ENCODE data around the gene CLHC1.

DNA sequence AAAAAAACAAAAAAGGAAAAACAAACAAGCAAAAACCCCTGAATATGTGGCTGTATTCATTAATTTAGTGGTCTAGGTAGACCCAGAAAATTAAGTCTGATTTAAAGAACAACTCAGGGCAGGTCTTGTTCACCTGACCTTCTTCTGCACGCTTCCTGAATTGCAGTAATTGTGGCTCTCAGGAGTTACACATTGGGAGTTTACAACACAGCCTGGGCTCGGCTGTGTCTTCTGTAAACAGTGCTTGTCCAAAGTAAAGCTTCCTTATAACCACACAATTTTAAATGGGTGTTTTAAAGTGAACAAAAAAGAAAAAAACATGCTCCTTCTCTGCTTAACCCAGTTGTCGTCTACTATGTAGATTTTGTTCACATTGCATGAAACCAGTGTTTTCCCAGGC lies 45.2 kb upstream of the CLHC1 start:
- TF ChIP-seq SIN3A (conservative IDR thresholded peaks at IDR 0.05 in 1 of 2, IDR thresholded peaks at IDR 0.05 in 1 of 2; ENCODE audit: low read depth in 1 of 2, low read length in 2 of 2) (no peak), POLR2AphosphoS5 (IDR thresholded peaks at IDR 0.05; ENCODE audit: low read depth, low read length) (no peak), POLR2A (IDR thresholded peaks at IDR 0.05; ENCODE audit: control extremely low read depth in 1 of 2, low read depth in 2 of 2, low read length in 2 of 2) (no peak), EP300 (IDR thresholded peaks at IDR 0.05; ENCODE audit: borderline replicate concordance in 1 of 2, low read depth in 2 of 2, low read length in 2 of 2) (no peak), KDM5A (IDR thresholded peaks at IDR 0.05; ENCODE audit: low read length) (no peak), SAP30 (IDR thresholded peaks at IDR 0.05; ENCODE audit: insufficient read depth, insufficient replicate concordance, low read length) (no peak), EZH2 (IDR thresholded peaks at IDR 0.05; ENCODE audit: low read depth, low read length, severe bottlenecking) (no peak), CEBPB (IDR thresholded peaks at IDR 0.05; ENCODE audit: low read depth, low read length) (no peak), JUND (IDR thresholded peaks at IDR 0.05; ENCODE audit: low read length) (no peak)
- TF ChIP-seq, protein P1, sequence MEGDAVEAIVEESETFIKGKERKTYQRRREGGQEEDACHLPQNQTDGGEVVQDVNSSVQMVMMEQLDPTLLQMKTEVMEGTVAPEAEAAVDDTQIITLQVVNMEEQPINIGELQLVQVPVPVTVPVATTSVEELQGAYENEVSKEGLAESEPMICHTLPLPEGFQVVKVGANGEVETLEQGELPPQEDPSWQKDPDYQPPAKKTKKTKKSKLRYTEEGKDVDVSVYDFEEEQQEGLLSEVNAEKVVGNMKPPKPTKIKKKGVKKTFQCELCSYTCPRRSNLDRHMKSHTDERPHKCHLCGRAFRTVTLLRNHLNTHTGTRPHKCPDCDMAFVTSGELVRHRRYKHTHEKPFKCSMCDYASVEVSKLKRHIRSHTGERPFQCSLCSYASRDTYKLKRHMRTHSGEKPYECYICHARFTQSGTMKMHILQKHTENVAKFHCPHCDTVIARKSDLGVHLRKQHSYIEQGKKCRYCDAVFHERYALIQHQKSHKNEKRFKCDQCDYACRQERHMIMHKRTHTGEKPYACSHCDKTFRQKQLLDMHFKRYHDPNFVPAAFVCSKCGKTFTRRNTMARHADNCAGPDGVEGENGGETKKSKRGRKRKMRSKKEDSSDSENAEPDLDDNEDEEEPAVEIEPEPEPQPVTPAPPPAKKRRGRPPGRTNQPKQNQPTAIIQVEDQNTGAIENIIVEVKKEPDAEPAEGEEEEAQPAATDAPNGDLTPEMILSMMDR (IDR thresholded peaks at IDR 0.05; ENCODE audit: control extremely low read depth in 1 of 3, insufficient read depth in 1 of 3, low read depth in 1 of 3, low read length in 3 of 3) = no peak
- TF ChIP-seq, protein P2, sequence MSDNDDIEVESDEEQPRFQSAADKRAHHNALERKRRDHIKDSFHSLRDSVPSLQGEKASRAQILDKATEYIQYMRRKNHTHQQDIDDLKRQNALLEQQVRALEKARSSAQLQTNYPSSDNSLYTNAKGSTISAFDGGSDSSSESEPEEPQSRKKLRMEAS (IDR thresholded peaks at IDR 0.05) = no peak
